Myocyte (in vitro differentiated cells): ENCODE measurements around the gene ANTXRL. TPM values are rescaled to one million over a fixed set of nuclear protein-coding genes. Genes with fewer than 3 reads are reported as not detected.
"Not testable (repeated sequence)": the region's sequence is repeated elsewhere in the genome, so short reads cannot be mapped to it uniquely, and the experiment has no call there.

Experiments used
- DNase-seq: peaks from one replicate; pipeline ENCODE4 v3.0.0-alpha.2; 2012; ENCODE audit warnings: low read depth
- total RNA-seq: library from RNA; depleted of rRNA; stranded (reverse); fragments of >200 nt; gene quantifications from 2 replicates; pipeline ENCODE4 v1.2.3, GENCODE V29; 2014

Gene ANTXRL
- total RNA-seq, 1 donor from 2014 or later = not detected

DNA sequence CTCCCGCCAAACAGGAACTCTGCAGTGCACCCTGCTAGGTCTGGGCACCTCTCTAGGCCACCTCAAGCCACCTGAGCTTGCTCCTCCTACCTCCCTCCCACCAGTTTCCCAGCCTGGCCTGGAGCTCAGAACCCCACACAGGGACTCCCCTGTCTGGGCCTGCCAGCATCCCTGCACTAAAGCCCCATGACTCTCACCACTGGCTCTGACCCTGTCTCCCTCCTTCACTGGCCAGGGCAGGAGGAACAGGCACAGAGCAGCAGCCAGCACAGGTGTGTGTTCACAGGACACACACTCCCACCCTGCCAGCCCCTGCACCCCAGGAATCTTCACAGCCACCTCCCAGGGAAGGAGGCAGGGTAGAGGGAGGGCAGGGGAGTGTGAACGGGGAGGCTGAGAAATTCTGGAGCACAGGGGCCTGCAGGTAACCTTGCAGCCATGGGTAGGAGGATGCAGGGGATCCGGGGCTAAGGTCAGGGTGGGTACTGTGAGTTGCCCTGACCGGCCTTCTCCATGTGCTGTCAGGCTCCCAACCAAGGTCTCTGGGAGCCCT is 13.9 kb upstream of the ANTXRL start:
- DNase-seq = no peak

GRCh38 chr10:46273506-46274477 is 13.0 kb upstream of the ANTXRL start:
- DNase-seq = no peak

GRCh38 chr10:46277840-46278239 is 9.0 kb upstream of the ANTXRL start:
- no peak for DNase-seq

- not testable (repeated sequence) for DNase-seq
Measured at GRCh38 chr10:46282421-46282831, 4.4 kb upstream of the ANTXRL start.

DNA sequence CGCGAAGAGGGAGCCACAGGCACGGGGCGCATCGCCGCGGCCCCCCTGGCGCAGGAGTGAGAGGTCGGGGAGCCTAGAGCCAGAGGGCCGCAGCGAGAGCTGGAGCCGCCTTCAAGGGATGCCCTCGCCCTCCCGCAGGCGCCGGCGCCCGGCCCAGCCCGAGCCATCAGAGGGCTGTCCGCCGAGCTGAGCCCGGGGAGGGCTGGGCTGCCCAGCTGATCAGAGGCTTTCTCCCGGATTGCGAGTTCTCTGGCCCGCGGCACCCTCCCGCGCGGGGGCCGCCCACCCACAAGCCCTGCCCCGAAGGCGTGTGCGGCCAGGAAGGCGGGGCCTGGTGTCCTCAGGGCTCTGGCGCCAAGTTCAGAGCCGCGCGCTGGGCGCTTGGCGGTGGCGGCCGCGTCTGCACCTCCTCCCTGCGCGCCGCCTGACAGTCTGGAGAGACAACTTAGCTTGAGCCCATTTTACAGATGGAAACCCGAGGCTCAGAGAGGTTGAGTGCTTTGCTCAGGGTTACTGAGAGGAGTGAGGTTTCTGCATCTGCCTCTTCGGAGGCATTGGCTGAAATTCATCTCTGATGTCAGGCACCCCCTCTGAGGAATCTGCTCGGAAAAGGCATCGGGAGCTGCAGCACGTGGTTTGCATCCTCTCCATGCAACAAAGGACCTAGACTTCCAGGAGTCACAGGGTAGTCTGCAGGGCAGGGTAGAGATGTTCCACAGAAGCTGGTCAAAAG is 3.8 kb upstream of the ANTXRL start:
- DNase-seq = peak; percentile 13

GRCh38 chr10:46283580-46284285 is 3.1 kb upstream of the ANTXRL start:
- no peak for DNase-seq

GRCh38 chr10:46284286-46285229 is 2.2 kb upstream of the ANTXRL start:
- DNase-seq = peak; percentile 40

- no peak for DNase-seq
Measured at GRCh38 chr10:46285300-46285699, 1.5 kb upstream of the ANTXRL start.

DNA sequence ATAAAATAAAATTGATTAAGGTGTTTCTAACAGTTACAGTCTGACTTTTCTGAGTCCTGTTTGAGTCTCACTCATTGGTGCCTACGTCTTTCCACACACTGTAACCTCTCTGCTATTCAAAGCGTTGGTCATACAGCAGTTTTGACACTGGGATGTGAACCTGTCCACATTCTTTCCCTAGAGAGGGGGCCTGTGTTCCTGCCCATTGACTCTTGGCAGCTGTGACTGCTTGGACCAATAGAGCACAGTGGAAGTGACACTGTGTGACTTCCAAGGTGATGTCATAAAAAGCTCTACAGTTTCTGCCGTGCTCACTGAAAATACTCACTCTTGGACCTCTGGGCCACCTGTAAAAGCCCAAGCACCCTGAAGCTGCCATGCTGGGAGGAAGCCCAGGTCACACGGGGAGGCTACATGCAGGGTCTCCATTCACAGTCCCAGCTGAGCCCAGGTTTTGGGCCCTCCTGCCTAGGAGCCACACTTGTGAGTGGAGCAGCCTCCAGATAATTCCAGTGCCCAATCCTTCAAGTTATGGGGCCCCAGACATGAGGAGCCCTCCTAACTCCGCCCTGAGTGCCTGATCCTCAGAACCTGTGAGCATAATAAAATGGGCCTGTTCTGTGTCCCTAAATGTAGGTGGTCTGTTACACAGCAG is 704 bp upstream of the ANTXRL start:
- no peak for DNase-seq

DNA sequence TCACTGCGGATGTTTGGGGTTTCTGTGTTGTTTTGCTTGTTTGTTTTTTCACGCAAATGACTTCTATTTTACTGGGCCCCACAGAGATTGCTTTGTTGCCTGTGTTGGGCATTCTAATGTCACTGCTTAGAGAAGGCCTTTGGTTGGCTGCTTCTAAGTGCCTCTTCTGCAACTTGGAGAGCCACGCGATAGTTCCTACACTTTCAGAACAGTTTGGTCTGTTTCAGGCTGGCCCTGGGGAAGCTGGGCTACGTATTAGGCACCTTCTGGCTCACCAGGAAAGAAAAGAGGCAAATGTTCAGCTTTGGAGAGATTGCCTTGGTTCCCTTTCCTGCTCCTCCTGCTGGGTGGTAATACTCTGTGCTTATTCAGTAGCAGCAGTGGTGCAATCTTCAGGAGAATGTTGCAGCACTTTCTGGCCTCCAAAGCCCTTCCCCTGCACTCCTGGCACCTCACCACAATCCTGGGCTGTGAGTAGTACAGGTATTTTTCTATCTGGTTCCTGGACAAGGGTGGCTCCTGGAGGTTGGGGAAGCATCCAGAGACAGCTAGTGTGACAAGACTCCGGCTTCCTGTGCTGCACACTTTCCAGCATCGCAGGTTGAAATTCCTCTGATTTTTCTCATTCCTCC is 1.2 kb downstream of the ANTXRL start:
- DNase-seq = no peak

DNA sequence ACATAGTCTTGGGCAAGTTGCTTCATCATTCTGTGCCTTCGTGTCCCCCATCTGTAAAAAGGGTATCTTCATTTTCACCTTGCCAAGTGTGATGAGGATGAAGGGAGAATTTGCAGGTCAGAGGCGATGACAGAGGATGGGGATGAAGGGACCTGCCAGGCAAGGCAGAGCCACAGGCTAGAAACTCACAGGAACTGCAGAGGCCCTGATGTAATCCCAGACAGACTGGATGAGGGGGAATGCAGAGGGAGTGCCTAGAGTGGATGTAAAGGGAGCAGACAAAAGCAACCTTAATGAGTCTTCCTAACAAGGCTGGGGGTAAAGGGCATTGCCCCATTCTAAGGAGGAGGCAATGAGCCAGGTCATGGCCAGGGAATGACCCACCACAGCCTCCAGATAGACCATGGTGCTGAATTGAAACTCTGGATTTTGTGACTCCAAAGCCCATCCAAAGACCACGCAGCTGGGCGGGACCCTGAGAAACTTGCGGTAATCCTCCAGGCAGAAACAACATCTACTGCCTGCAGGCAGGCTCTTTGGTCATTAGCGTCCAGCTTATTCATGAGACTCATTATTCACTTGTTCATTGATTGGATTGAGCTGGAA is 1.9 kb downstream of the ANTXRL start:
- DNase-seq = no peak

DNA sequence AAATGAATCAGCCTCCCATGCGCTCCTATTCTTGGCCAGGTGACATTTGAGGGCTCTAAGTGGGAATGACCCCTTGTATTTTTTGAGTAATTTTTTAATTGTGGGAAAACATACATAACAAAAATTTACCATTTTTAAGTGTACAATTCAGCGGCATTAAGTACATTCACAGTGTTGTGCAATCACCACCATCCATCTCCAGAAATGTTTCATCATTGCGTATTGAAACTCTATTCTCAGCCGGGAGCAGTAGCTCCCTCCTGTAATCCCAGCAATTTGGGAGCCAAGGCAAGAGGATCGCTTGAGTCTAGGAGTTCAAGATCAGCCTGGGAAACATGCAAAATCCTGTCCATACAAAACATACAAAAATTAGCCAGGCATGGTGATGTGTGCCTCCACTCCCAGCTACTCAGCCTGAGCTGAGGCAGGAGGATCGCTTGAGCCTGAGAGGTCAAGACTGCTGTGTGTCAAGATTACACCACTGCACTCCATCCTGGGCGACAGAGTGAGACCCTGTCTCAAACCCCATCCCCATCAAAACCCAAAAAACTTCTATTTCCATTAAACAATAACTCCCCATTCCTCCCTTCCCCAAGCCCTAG is 2.5 kb downstream of the ANTXRL start:
- no peak for DNase-seq

GRCh38 chr10:46290101-46290886 is 3.5 kb downstream of the ANTXRL start:
- no peak for DNase-seq

- no peak for DNase-seq
Measured at GRCh38 chr10:46291817-46292572, 5.2 kb downstream of the ANTXRL start.

DNA sequence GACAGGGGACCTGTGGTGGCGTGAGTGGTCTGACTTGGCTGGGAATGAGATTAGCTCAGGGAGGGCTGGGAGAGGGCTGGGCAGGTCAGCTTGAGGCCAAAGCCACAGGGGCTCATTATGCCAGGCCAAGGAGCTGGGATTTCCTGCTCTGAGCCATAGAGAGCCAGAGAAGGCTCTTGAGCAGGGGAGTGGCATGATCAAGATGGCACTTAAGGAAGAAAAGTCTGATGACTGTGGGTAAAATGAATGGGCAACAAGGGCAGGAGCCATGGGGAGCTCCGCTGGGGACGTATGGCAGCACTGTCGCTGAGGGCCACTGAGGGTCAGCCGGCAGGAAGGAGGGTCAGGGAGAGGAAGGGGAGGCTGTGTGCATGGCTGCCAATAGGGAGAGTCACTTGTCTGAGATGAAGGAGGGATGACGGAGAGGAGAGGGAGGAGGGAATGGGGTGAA is 5.8 kb downstream of the ANTXRL start:
- DNase-seq = no peak

DNA sequence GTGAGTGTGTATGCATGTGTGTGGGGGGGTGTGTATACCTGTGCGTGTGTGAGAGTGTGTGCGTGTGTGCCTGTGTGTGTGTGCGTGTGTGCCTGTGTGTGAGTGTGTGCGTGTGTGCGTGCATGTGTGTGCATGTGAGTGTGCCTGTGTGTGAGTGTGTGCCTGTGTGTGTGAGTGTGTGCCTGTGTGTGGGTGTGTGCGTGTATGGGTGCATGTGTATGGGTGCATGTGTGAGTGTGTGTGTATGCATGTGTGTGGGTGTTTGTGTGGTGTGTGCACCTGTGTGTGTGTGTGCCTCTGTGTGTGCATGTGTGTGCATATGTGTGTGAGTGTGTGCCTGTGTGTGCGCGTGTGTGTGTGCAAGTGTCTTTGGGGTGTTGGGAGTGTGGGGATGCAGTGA is 6.4 kb downstream of the ANTXRL start:
- no peak for DNase-seq
